HCT116 (cell line): ENCODE results near the gene TMEM169. TPM values are rescaled to one million over a fixed set of nuclear protein-coding genes. Genes with fewer than 3 reads are reported as not detected.

Experiments used
- ATAC-seq: fragments of 200-7000 bp; cut with Tn5 transposase; 2 replicates; pipeline ENCODE4 v1.9.1; 2020; ENCODE audit warnings: mild to moderate bottlenecking, moderate library complexity
- BruUV-seq: library from RNA; stranded (reverse); fragments of 400-500 nt; replicated peaks from 2 replicates; lab custom pipeline; 2021; lab: Mats Ljungman, UMichigan
- CTCF ChIA-PET: fragments of 300-600 bp; sonication (Branson Sonifier 250); formaldehyde crosslinking; loops from one replicate; lab custom pipeline; 2021; ENCODE audit warnings: antibody characterized with exemption; lab: Charles Lee
- POLR2A ChIA-PET: fragments of 300-600, 350-600 bp; sonication (Branson Sonifier 250); formaldehyde crosslinking; loops from one replicate; lab custom pipeline; 2021; ENCODE audit warnings: antibody characterized with exemption; lab: Charles Lee
- RAD21 ChIA-PET, 2 experiments: fragments of 300-600 bp; sonication (Branson Sonifier 250); formaldehyde crosslinking; loops; one replicate each; lab custom pipeline; 2023; ENCODE audit warnings: low total read pairs in 2 of 2; ENCODE audit not compliant: uncharacterized antibody in 2 of 2, unreplicated experiment in 2 of 2, low non-redundant PET in 1 of 2; lab: Charles Lee
- DNase-seq: peaks from one replicate; pipeline ENCODE4 v3.0.0-alpha.2; 2010; ENCODE audit warnings: low read depth, low spot score
- H2AFZ ChIP-seq: fragments of 200-600 bp; shearing (Covaris generic), sonication (generic); 2 replicates; pipeline ENCODE4 v1.6.1; 2017; ENCODE audit warnings: low read depth, mixed run types, mixed read lengths, antibody characterized with exemption, low read length; ENCODE audit not compliant: poor library complexity, severe bottlenecking
- H3K27ac ChIP-seq: 2 replicates; pipeline ENCODE4 v1.5.1; 2012; ENCODE audit warnings: low read depth, low read length
- H3K27me3 ChIP-seq: fragments of 200-600 bp; sonication (generic); 2 replicates; pipeline ENCODE4 v1.6.1; 2016; ENCODE audit warnings: mixed run types, low read length, mixed read lengths; ENCODE audit not compliant: insufficient read depth
- H3K36me3 ChIP-seq, 2 experiments: fragments of 200-500 bp in 1 of 2; fragments of 200-600 bp in 1 of 2; sonication (Bioruptor generic) in 1 of 2; sonication (generic) in 1 of 2; 2 replicates each; pipeline versions ENCODE4 v1.5.1 to v1.6.1; 2014 to 2016; ENCODE audit warnings: low read length in 2 of 2, inconsistent platforms in 1 of 2, mixed read lengths in 1 of 2, mixed run types in 1 of 2; ENCODE audit not compliant: insufficient read depth in 2 of 2, control insufficient read depth in 1 of 2
- H3K4me1 ChIP-seq, 2 experiments: fragments of 200-600 bp in 1 of 2; sonication (generic) in 1 of 2; 2 replicates each; pipeline versions ENCODE4 v1.5.1 to v1.6.1; 2012 to 2017; ENCODE audit warnings: low read length in 2 of 2, inconsistent platforms in 1 of 2, mild to moderate bottlenecking in 1 of 2, mixed read lengths in 1 of 2, mixed run types in 1 of 2, moderate library complexity in 1 of 2; ENCODE audit not compliant: insufficient read depth in 2 of 2, control insufficient read depth in 1 of 2
- H3K4me2 ChIP-seq: fragments of 200-600 bp; sonication (generic); 2 replicates; pipeline ENCODE4 v1.6.1; 2017; ENCODE audit warnings: mixed run types, low read length, mixed read lengths
- H3K4me3 ChIP-seq, 2 experiments: fragments of 200-600 bp in 1 of 2; sonication (generic) in 1 of 2; replicated peaks in 1 of 2; 2 replicates each; pipeline ENCODE4 v1.5.1; 2011 to 2016; ENCODE audit warnings: low read length in 2 of 2, control low read depth in 1 of 2, low read depth in 1 of 2, mild to moderate bottlenecking in 1 of 2, mixed read lengths in 1 of 2, mixed run types in 1 of 2
- H3K79me2 ChIP-seq: fragments of 200-600 bp; sonication (generic); 2 replicates; pipeline ENCODE4 v1.6.1; 2017; ENCODE audit warnings: mild to moderate bottlenecking, mixed run types, low read length, moderate library complexity, mixed read lengths; ENCODE audit not compliant: insufficient read depth
- H3K9ac ChIP-seq: fragments of 200-600 bp; sonication (generic); 2 replicates; pipeline ENCODE4 v1.6.1; 2016; ENCODE audit warnings: low read length, mixed read lengths
- H3K9me2 ChIP-seq: fragments of 200-600 bp; sonication (generic), shearing (Covaris generic); 2 replicates; pipeline ENCODE4 v1.6.1; 2017; ENCODE audit warnings: mixed run types, mild to moderate bottlenecking, moderate library complexity; ENCODE audit not compliant: insufficient read depth
- H3K9me3 ChIP-seq, 2 experiments: fragments of 200-500 bp in 1 of 2; fragments of 200-600 bp in 1 of 2; sonication (Bioruptor generic) in 1 of 2; sonication (generic) in 1 of 2; 2 replicates each; pipeline ENCODE4 v1.6.1; 2014 to 2017; ENCODE audit warnings: low read length in 2 of 2, mixed read lengths in 2 of 2, inconsistent platforms in 1 of 2, low read depth in 1 of 2, mild to moderate bottlenecking in 1 of 2, mixed run types in 1 of 2, moderate library complexity in 1 of 2; ENCODE audit not compliant: control insufficient read depth in 1 of 2, insufficient read depth in 1 of 2
- H4K20me1 ChIP-seq: fragments of 200-600 bp; sonication (generic), shearing (Covaris generic); 2 replicates; pipeline ENCODE4 v1.6.1; 2017; ENCODE audit warnings: mixed run types, mild to moderate bottlenecking, moderate library complexity; ENCODE audit not compliant: insufficient read depth
- CBX3 ChIP-seq: IDR thresholded peaks from 2 replicates; pipeline ENCODE4 v1.6.1; 2012; ENCODE audit warnings: low read depth
- ELF1 ChIP-seq: IDR thresholded peaks from 2 replicates; pipeline ENCODE4 v1.6.1; 2012; ENCODE audit warnings: low read depth, borderline replicate concordance
- EZH2 ChIP-seq: fragments of 200-600 bp; sonication (generic); IDR thresholded peaks from 2 replicates; pipeline ENCODE4 v1.6.1; 2017; ENCODE audit warnings: antibody characterized with exemption, mixed run types
- FOSL1 ChIP-seq: IDR thresholded peaks from 2 replicates; pipeline ENCODE4 v1.6.1; 2012; ENCODE audit warnings: low read depth
- JUND ChIP-seq: IDR thresholded peaks from 2 replicates; pipeline ENCODE4 v1.6.1; 2012
- RAD21 ChIP-seq: IDR thresholded peaks from 2 replicates; pipeline ENCODE4 v1.6.1; 2012; ENCODE audit warnings: low read depth, mild to moderate bottlenecking
- SIN3A ChIP-seq: IDR thresholded peaks from 2 replicates; pipeline ENCODE4 v1.6.1; 2012; ENCODE audit warnings: low read depth
- SP1 ChIP-seq: IDR thresholded peaks from 2 replicates; pipeline ENCODE4 v1.6.1; 2012; ENCODE audit warnings: low read depth
- SRF ChIP-seq: IDR thresholded peaks from 2 replicates; pipeline ENCODE4 v1.6.1; 2012; ENCODE audit warnings: low read depth
- TCF7L2 ChIP-seq: IDR thresholded peaks from 2 replicates; pipeline ENCODE4 v1.7.0; 2011; ENCODE audit warnings: borderline replicate concordance, inconsistent platforms; ENCODE audit not compliant: insufficient read depth, insufficient read length; ENCODE audit errors: extremely low read depth
- YY1 ChIP-seq: IDR thresholded peaks from 2 replicates; pipeline ENCODE4 v1.6.1; 2011; ENCODE audit warnings: low read length, low read depth, moderate library complexity, mild to moderate bottlenecking; ENCODE audit not compliant: insufficient replicate concordance; ENCODE audit errors: extremely low read depth
- ZNF274 ChIP-seq: fragments of 200-500 bp; sonication (Bioruptor generic); IDR thresholded peaks from 2 replicates; pipeline ENCODE4 v1.6.1; 2014; ENCODE audit warnings: mild to moderate bottlenecking, low read depth, low read length, inconsistent platforms
- intact Hi-C: fragments of 100-400 bp; cut with micrococcal nuclease; formaldehyde crosslinking; loops from 2 replicates; pipeline ENCODE4 v1.10.0; 2022
- total RNA-seq: library from RNA; stranded (reverse); gene quantifications from one replicate; pipeline ENCODE4 v1.2.1, GENCODE V29; 2021; ENCODE audit not compliant: unreplicated experiment
- TF ChIP-seq, protein P1 (sequence below), 3 experiments: fragments of 200-600 bp in 1 of 3; sonication (generic) in 1 of 3; IDR thresholded peaks in 2 of 3; conservative IDR thresholded peaks in 1 of 3; 2 replicates each; pipeline ENCODE4 v1.5.1; 2012 to 2017; ENCODE audit warnings: low read depth in 2 of 3, low read length in 2 of 3, antibody characterized with exemption in 1 of 3, borderline replicate concordance in 1 of 3, control low read depth in 1 of 3, mild to moderate bottlenecking in 1 of 3, mixed read lengths in 1 of 3, mixed run types in 1 of 3, moderate library complexity in 1 of 3; ENCODE audit not compliant: insufficient read depth in 1 of 3
- TF ChIP-seq, protein P2 (sequence below): IDR thresholded peaks from 2 replicates; pipeline ENCODE4 v1.6.1; 2012

The TMEM169 gene
- total RNA-seq, 1 experiment from 2014 or later = 0.42 TPM

DNA sequence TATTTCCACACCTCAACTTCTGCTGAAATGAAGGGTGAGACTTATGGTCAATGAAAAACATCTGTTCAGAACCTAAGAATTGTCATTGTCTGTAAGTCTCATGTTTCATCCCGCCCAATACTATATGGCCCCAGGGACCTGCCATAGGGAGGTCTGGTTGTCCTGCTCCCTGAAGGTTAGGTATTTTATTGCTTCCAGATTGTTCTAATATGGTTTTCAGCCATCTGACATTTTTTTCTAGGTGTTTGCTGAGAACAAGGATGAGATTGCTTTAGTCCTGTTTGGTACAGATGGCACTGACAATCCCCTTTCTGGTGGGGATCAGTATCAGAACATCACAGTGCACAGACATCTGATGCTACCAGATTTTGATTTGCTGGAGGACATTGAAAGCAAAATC, 34.7 kb downstream of the TMEM169 start:
- TF ChIP-seq RAD21 = no peak
- TF ChIP-seq SIN3A = no peak
- TF ChIP-seq, protein P1, sequence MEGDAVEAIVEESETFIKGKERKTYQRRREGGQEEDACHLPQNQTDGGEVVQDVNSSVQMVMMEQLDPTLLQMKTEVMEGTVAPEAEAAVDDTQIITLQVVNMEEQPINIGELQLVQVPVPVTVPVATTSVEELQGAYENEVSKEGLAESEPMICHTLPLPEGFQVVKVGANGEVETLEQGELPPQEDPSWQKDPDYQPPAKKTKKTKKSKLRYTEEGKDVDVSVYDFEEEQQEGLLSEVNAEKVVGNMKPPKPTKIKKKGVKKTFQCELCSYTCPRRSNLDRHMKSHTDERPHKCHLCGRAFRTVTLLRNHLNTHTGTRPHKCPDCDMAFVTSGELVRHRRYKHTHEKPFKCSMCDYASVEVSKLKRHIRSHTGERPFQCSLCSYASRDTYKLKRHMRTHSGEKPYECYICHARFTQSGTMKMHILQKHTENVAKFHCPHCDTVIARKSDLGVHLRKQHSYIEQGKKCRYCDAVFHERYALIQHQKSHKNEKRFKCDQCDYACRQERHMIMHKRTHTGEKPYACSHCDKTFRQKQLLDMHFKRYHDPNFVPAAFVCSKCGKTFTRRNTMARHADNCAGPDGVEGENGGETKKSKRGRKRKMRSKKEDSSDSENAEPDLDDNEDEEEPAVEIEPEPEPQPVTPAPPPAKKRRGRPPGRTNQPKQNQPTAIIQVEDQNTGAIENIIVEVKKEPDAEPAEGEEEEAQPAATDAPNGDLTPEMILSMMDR (IDR thresholded peaks at IDR 0.05 in 2 of 3, conservative IDR thresholded peaks at IDR 0.05 in 1 of 3; ENCODE audit: borderline replicate concordance in 1 of 3, insufficient read depth in 1 of 3, low read depth in 2 of 3, low read length in 2 of 3) = no peak
- no peak for TF ChIP-seq TCF7L2
- TF ChIP-seq CBX3 = no peak
- no peak for TF ChIP-seq FOSL1
- Histone ChIP-seq H3K27me3 (no peaks in the 10 kb centered on the region), H3K79me2 (peaks cover 94% of the 10 kb centered on the region), H3K9me2 (no peaks in the 10 kb centered on the region), H3K4me2 (no peak overlapping the region), H3K36me3 (peaks cover 59 to 89% of the 10 kb centered on the region in 2 experiments), H3K4me1 (peaks cover 3 to 12% of the 10 kb centered on the region in 2 experiments; a peak in 1 of 4 replicates), H3K27ac (no peak overlapping the region), H3K9ac (no peak overlapping the region), H4K20me1 (peaks cover 45% of the 10 kb centered on the region; the same call in 1 of the 2 replicates), H2AFZ (no peak overlapping the region), H3K4me3 (no peak overlapping the region), H3K9me3 (no peaks in the 10 kb centered on the region)
- no peak for DNase-seq
- no TSS peak for BruUV-seq
- intact Hi-C loops = no loop called here
- ATAC-seq = no peak
- ChIA-PET CTCF (no interaction called here), POLR2A (no interaction called here), RAD21 (no interaction called here)

DNA sequence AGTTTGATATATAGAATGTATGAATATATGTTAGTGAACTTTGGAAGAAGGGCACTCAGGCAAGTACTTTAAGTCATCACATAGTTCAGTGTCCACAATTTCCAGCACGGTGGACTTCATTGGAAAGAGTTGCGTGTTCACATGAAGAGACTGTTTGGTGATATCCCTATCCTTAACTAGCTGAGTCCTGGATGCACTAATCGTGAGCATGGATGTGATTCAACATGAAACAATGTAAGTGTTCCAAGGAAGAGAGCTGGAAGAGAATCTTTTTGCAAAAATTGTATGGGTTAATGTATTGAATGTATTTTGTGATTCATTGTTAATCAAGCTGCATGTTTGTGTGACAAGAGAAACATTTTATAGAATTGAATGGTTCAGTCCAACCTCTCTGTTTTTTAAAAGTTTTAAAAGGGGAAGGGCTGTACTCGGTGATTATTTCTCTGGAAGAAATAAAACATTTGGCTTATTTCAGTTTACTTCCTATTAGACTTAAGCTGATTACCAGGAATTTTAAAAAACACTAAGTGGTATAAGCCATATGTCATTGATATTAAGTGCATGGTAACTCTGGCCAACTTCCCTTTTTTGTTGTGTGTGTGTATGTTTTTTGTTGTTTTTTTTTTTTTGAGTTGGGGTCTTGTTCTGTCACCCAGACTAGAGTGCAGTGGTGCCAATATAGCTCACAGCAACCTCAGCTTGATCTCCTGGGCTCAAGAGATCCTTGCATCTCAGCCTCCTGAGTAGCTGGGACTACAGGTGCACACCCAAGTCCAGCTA, 36.0 kb downstream of the TMEM169 start:
- H3K9me3 ChIP-seq = no peaks in the 10 kb centered on the region
- no TSS peak for BruUV-seq
- intact Hi-C loops = no loop called here
- ChIA-PET CTCF (no interaction called here), POLR2A (no interaction called here), RAD21 (no interaction called here)
- no peak overlapping the region for H3K4me2 ChIP-seq
- peaks cover 3 to 12% of the 10 kb centered on the region in 2 experiments; a peak in 1 of 4 replicates for H3K4me1 ChIP-seq
- no peaks in the 10 kb centered on the region for H3K9me2 ChIP-seq
- H2AFZ ChIP-seq = no peak overlapping the region
- DNase-seq (no peak), ATAC-seq (no peak)
- peaks cover 94% of the 10 kb centered on the region for H3K79me2 ChIP-seq
- peaks cover 63 to 89% of the 10 kb centered on the region in 2 experiments for H3K36me3 ChIP-seq
- no peak overlapping the region for H3K27ac ChIP-seq
- H3K4me3 ChIP-seq = no peak overlapping the region
- H3K9ac ChIP-seq = no peak overlapping the region
- no peaks in the 10 kb centered on the region for H3K27me3 ChIP-seq
- H4K20me1 ChIP-seq = peaks cover 39% of the 10 kb centered on the region; the same call in 1 of the 2 replicates
- TF ChIP-seq YY1 (no peak), SIN3A (no peak), ELF1 (no peak), ZNF274 (no peak), TCF7L2 (no peak), FOSL1 (no peak), RAD21 (no peak), SP1 (no peak), SRF (no peak), JUND (no peak), CBX3 (no peak), EZH2 (no peak)
- TF ChIP-seq, protein P1 (IDR thresholded peaks at IDR 0.05 in 2 of 3, conservative IDR thresholded peaks at IDR 0.05 in 1 of 3; ENCODE audit: borderline replicate concordance in 1 of 3, insufficient read depth in 1 of 3, low read depth in 2 of 3, low read length in 2 of 3) = no peak
- TF ChIP-seq, protein P2, sequence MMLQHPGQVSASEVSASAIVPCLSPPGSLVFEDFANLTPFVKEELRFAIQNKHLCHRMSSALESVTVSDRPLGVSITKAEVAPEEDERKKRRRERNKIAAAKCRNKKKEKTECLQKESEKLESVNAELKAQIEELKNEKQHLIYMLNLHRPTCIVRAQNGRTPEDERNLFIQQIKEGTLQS = no peak
